Activated CD4-positive, alpha-beta memory T cell treated with anti-CD3 and anti-CD28 coated beads, Interleukin-2, amount 10 ng/mL, durations not matched to agents 7 days and 5 days (primary cell): ENCODE measurements around the gene RPS6KA2. TPM values are rescaled to one million over a fixed set of nuclear protein-coding genes. Genes with fewer than 3 reads are reported as not detected.

Experiments
- CTCF ChIA-PET: fragments of 350-600 bp; sonication (Branson Sonifier 250); formaldehyde crosslinking; loops from one replicate; lab custom pipeline; 2021; ENCODE audit warnings: antibody characterized with exemption, inconsistent platforms; lab: Charles Lee
- POLR2A ChIA-PET: fragments of 350-600 bp; sonication (Branson Sonifier 250); formaldehyde crosslinking; loops from one replicate; lab custom pipeline; 2021; ENCODE audit warnings: antibody characterized with exemption; lab: Charles Lee
- DNase-seq: peaks from one replicate; pipeline ENCODE4 v3.0.0-alpha.2; 2020
- H3K27ac Mint-ChIP-seq: one replicate; pipeline ENCODE4 v1.8.0; 2021; ENCODE audit warnings: mild to moderate bottlenecking, mixed read lengths
- H3K27me3 Mint-ChIP-seq: one replicate; pipeline ENCODE4 v1.8.0; 2021; ENCODE audit warnings: mixed read lengths
- H3K36me3 Mint-ChIP-seq: one replicate; pipeline ENCODE4 v1.8.0; 2021; ENCODE audit warnings: low read depth, mixed read lengths
- H3K4me1 Mint-ChIP-seq: one replicate; pipeline ENCODE4 v1.8.0; 2021; ENCODE audit warnings: mixed read lengths
- H3K4me3 Mint-ChIP-seq: one replicate; pipeline ENCODE4 v1.8.0; 2021; ENCODE audit warnings: mild to moderate bottlenecking, mixed read lengths
- H3K9me3 Mint-ChIP-seq: one replicate; pipeline ENCODE4 v1.8.0; 2021; ENCODE audit warnings: mixed read lengths
- total RNA-seq, 2 experiments: library from RNA; stranded (reverse); gene quantifications; one replicate each; pipeline ENCODE4 v1.2.3, GENCODE V29; 2021

The RPS6KA2 gene
- total RNA-seq, 2 experiments from 2014 or later, result 6.3 to 6.5 TPM

- no peaks in the 10 kb centered on the region for H3K27me3 Mint-ChIP-seq
- DNase-seq, result no peak
- H3K4me1 Mint-ChIP-seq, result no peaks in the 10 kb centered on the region
- ChIA-PET POLR2A (no interaction called here), CTCF (no interaction called here)
- no peaks in the 10 kb centered on the region for H3K36me3 Mint-ChIP-seq
- H3K4me3 Mint-ChIP-seq, result no peak overlapping the region
- H3K27ac Mint-ChIP-seq, result no peak overlapping the region
- H3K9me3 Mint-ChIP-seq, result no peaks in the 10 kb centered on the region
Measured at GRCh38 chr6:166615059-166615770, 11.8 kb downstream of the RPS6KA2 start.

GRCh38 chr6:166614589-166614988, 12.5 kb downstream of the RPS6KA2 start:
- Mint-ChIP-seq H3K27ac (no peak overlapping the region), H3K36me3 (no peaks in the 10 kb centered on the region), H3K9me3 (no peaks in the 10 kb centered on the region), H3K4me1 (no peaks in the 10 kb centered on the region), H3K4me3 (no peak overlapping the region), H3K27me3 (no peaks in the 10 kb centered on the region)
- CTCF ChIA-PET, result no interaction called here
- no peak for DNase-seq
- POLR2A ChIA-PET, result no interaction called here

- H3K27me3 Mint-ChIP-seq, result no peaks in the 10 kb centered on the region
- POLR2A ChIA-PET, result no interaction called here
- CTCF ChIA-PET, result no interaction called here
- no peak for DNase-seq
- H3K36me3 Mint-ChIP-seq, result no peaks in the 10 kb centered on the region
- H3K4me1 Mint-ChIP-seq, result no peaks in the 10 kb centered on the region
- no peaks in the 10 kb centered on the region for H3K9me3 Mint-ChIP-seq
- no peak overlapping the region for H3K27ac Mint-ChIP-seq
- H3K4me3 Mint-ChIP-seq, result no peak overlapping the region
Measured at GRCh38 chr6:166614171-166614583, 12.9 kb downstream of the RPS6KA2 start.

- CTCF ChIA-PET, result no interaction called here
- no peaks in the 10 kb centered on the region for H3K36me3 Mint-ChIP-seq
- H3K27ac Mint-ChIP-seq, result no peak overlapping the region
- no peaks in the 10 kb centered on the region for H3K27me3 Mint-ChIP-seq
- H3K4me1 Mint-ChIP-seq, result no peaks in the 10 kb centered on the region
- DNase-seq, result no peak
- POLR2A ChIA-PET, result interaction anchor here (1.0 kb wide), 1 partner anchor 10 kb away, joined by 4 read pairs; no protein-coding TSS in a partner anchor
- no peak overlapping the region for H3K4me3 Mint-ChIP-seq
- no peaks in the 10 kb centered on the region for H3K9me3 Mint-ChIP-seq
Measured at GRCh38 chr6:166613027-166613426, 14.0 kb downstream of the RPS6KA2 start.

DNA sequence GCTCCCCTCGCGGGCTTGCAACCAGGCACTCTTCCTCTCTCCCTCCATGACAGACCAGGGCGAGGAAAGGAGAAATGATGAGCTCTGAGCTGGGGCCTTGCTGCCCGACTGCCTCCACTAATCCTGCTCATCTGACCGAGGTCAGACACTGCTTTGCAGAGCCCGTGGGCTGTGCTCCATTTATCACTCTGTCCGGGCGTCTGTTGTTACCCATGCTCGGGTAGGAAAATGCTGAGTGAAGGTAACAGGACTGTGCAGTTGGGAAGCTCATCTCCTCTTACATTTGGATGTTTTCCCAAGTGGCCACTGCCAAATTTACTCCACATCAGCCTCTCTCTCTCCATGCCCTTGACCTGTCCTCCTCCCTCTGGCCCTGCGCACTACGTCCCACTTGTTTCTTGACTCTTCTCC, 14.6 kb downstream of the RPS6KA2 start:
- Mint-ChIP-seq H3K4me3 (no peak overlapping the region), H3K4me1 (no peaks in the 10 kb centered on the region), H3K27ac (no peak overlapping the region), H3K27me3 (no peaks in the 10 kb centered on the region), H3K9me3 (no peaks in the 10 kb centered on the region), H3K36me3 (no peaks in the 10 kb centered on the region)
- no peak for DNase-seq
- ChIA-PET POLR2A (no interaction called here), CTCF (no interaction called here)

- H3K4me1 Mint-ChIP-seq, result no peaks in the 10 kb centered on the region
- H3K4me3 Mint-ChIP-seq, result no peak overlapping the region
- POLR2A ChIA-PET, result interaction anchor here (1.2 kb wide), 1 partner anchor 15 kb away, joined by 3 read pairs; the partner anchor contains the start of gene RPS6KA2
- H3K36me3 Mint-ChIP-seq, result no peaks in the 10 kb centered on the region
- H3K9me3 Mint-ChIP-seq, result no peaks in the 10 kb centered on the region
- no peaks in the 10 kb centered on the region for H3K27me3 Mint-ChIP-seq
- CTCF ChIA-PET, result no interaction called here
- no peak for DNase-seq
- H3K27ac Mint-ChIP-seq, result no peak overlapping the region
Measured at GRCh38 chr6:166611631-166612030, 15.4 kb downstream of the RPS6KA2 start.

DNA sequence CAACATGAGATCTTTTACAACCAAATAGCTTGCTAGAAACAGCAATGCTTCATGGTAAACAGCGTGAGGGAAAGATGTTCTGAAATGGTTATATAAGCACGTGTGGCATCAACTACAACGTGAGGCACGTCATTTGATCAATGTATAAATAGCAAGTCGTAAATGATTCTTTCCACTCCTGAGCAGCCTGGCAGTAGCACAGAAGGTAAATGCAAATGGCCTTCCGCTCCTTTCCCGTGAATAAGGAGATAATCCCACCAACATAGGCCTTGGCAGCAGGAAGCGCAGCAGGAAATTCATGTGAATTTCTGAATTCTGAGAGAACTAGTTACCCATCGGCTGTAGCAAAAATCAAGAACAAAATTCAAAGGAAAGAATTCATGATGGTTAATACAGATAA, 17.0 kb downstream of the RPS6KA2 start:
- no peaks in the 10 kb centered on the region for H3K36me3 Mint-ChIP-seq
- DNase-seq, result no peak
- no peaks in the 10 kb centered on the region for H3K4me1 Mint-ChIP-seq
- POLR2A ChIA-PET, result no interaction called here
- CTCF ChIA-PET, result no interaction called here
- H3K9me3 Mint-ChIP-seq, result no peaks in the 10 kb centered on the region
- H3K27me3 Mint-ChIP-seq, result no peaks in the 10 kb centered on the region
- no peak overlapping the region for H3K4me3 Mint-ChIP-seq
- H3K27ac Mint-ChIP-seq, result no peak overlapping the region

DNA sequence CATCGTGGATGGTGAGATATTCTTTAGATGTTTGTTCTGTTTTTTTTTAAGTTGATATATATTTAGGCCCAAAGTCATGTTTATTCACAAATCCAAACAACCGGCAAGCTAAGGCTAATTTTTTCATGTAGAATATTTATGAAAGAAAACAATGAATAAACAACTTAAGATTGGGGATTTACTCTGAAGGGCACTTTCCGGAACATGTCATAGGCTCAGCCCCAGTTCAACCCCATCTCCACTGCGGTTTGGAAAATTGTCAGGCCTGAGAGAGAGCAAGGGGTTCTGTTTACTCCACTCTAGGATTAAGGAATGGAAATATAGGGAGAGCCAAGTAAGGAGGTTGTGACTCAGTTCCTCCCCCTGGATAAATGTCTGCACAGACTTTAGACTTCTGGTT, 18.3 kb downstream of the RPS6KA2 start:
- DNase-seq, result no peak
- CTCF ChIA-PET, result no interaction called here
- POLR2A ChIA-PET, result no interaction called here
- H3K4me3 Mint-ChIP-seq, result no peak overlapping the region
- H3K27me3 Mint-ChIP-seq, result no peaks in the 10 kb centered on the region
- no peaks in the 10 kb centered on the region for H3K9me3 Mint-ChIP-seq
- no peaks in the 10 kb centered on the region for H3K4me1 Mint-ChIP-seq
- no peak overlapping the region for H3K27ac Mint-ChIP-seq
- no peaks in the 10 kb centered on the region for H3K36me3 Mint-ChIP-seq

- CTCF ChIA-PET, result no interaction called here
- POLR2A ChIA-PET, result no interaction called here
- Mint-ChIP-seq H3K27ac (no peak overlapping the region), H3K4me1 (no peaks in the 10 kb centered on the region), H3K36me3 (no peaks in the 10 kb centered on the region), H3K9me3 (no peaks in the 10 kb centered on the region), H3K27me3 (no peaks in the 10 kb centered on the region), H3K4me3 (no peak overlapping the region)
- no peak for DNase-seq
Measured at GRCh38 chr6:166605752-166606151, 21.3 kb downstream of the RPS6KA2 start.

DNA sequence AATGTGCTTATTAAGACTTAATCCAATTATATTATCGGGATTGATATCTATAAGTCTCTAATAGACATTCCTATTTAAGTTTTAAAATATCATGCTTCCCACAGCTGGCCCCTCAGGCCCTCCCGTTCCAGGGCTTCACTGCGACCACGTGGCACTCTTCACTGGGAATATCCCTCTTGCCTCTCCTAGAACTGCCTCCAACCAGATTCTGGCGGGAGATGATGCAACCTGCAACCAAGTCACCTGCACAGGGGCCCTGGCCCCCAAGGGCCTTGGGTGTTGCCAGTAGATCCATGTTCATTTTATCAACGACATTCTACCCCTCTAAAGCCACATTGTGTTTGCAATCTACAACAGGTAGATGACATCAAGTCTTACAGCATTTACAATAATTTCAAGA, 22.1 kb downstream of the RPS6KA2 start:
- Mint-ChIP-seq H3K27me3 (no peaks in the 10 kb centered on the region), H3K4me3 (no peak overlapping the region), H3K36me3 (no peaks in the 10 kb centered on the region), H3K9me3 (no peaks in the 10 kb centered on the region), H3K4me1 (no peaks in the 10 kb centered on the region), H3K27ac (no peak overlapping the region)
- ChIA-PET CTCF (no interaction called here), POLR2A (no interaction called here)
- no peak for DNase-seq

DNA sequence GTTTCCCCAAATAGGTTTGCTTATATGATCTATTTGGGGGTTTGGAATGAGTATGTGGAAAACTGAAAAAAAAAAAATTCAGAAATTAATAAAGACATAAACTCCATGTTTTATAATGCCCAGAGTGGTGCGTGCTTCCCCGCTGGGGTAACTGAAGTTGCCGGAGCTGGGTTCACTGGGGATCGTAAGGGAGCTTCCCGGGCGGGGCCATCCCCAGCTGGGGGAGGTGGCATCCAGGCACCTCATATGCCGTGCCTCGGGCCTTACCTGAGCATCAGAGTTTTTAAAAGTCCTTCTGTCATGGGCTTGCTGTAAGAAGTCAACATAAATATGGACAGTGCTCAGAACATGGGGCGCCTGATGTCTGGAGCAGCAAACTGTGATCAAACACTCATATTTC, 22.7 kb downstream of the RPS6KA2 start:
- ChIA-PET POLR2A (no interaction called here), CTCF (no interaction called here)
- H3K4me1 Mint-ChIP-seq, result no peaks in the 10 kb centered on the region
- no peak overlapping the region for H3K4me3 Mint-ChIP-seq
- no peak for DNase-seq
- H3K9me3 Mint-ChIP-seq, result no peaks in the 10 kb centered on the region
- H3K27me3 Mint-ChIP-seq, result no peaks in the 10 kb centered on the region
- H3K36me3 Mint-ChIP-seq, result no peaks in the 10 kb centered on the region
- no peak overlapping the region for H3K27ac Mint-ChIP-seq

- Mint-ChIP-seq H3K36me3 (no peaks in the 10 kb centered on the region), H3K4me1 (no peaks in the 10 kb centered on the region), H3K27me3 (no peaks in the 10 kb centered on the region), H3K4me3 (no peak overlapping the region), H3K27ac (no peak overlapping the region), H3K9me3 (no peaks in the 10 kb centered on the region)
- POLR2A ChIA-PET, result interaction anchor here (1.2 kb wide), 1 partner anchor 15 kb away, joined by 3 read pairs; no protein-coding TSS in a partner anchor
- CTCF ChIA-PET, result no interaction called here
- DNase-seq, result no peak
Measured at GRCh38 chr6:166603043-166603690, 23.9 kb downstream of the RPS6KA2 start.

DNA sequence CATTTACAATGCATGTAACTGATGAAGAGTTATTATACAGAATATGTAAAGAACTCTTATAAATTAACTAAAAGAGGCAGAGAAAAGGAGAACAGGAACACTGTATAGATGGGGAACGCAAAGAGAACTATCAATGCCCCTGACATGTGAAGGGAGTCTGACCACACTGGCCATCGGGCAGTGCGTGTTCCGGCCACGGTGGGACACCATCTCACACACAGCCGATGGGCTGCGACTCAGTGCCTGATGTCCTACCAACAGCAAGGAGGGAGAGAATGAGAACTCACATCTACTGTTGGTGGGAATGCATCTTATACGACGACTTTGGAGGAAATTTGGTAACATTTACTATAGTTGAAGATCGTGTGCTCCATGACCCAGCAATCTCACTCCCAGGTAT, 25.1 kb downstream of the RPS6KA2 start:
- H3K27me3 Mint-ChIP-seq, result no peaks in the 10 kb centered on the region
- H3K4me1 Mint-ChIP-seq, result no peaks in the 10 kb centered on the region
- ChIA-PET POLR2A (interaction anchor here (1.2 kb wide), 1 partner anchor 14 kb away, joined by 3 read pairs; no protein-coding TSS in a partner anchor), CTCF (no interaction called here)
- H3K9me3 Mint-ChIP-seq, result no peaks in the 10 kb centered on the region
- no peak overlapping the region for H3K27ac Mint-ChIP-seq
- H3K4me3 Mint-ChIP-seq, result no peak overlapping the region
- no peaks in the 10 kb centered on the region for H3K36me3 Mint-ChIP-seq
- DNase-seq, result no peak

DNA sequence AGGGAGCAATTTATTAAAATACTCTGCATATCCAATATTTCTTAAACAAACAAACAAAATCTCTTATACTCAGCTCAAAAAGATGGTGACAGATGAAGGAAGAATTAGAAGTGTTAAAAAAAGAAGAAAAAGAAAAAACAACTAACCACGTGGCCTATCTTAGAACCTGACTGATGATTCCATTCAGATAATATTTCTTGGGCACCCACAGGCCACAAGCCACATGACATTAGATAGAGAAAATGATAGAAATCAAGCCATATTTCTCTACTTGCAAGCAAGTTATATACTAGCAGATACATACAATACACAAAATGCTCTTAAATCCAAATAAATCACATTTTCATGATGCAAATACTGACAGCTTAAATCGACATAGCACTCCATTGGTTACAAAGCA, 26.1 kb downstream of the RPS6KA2 start:
- CTCF ChIA-PET, result no interaction called here

More for the DNA sequence above, 26.1 kb downstream of the RPS6KA2 start:
- no peaks in the 10 kb centered on the region for H3K27me3 Mint-ChIP-seq
- no peaks in the 10 kb centered on the region for H3K36me3 Mint-ChIP-seq
- DNase-seq, result no peak
- H3K27ac Mint-ChIP-seq, result no peak overlapping the region
- POLR2A ChIA-PET, result no interaction called here
- no peaks in the 10 kb centered on the region for H3K4me1 Mint-ChIP-seq
- H3K4me3 Mint-ChIP-seq, result no peak overlapping the region
- H3K9me3 Mint-ChIP-seq, result no peaks in the 10 kb centered on the region
